K562 (cell line): ENCODE results near the gene REG4. TPM values are rescaled to one million over a fixed set of nuclear protein-coding genes. Genes with fewer than 3 reads are reported as not detected.
A peak's percentile ranks its signal among the peaks of the same experiment; 100 is the strongest.

Experiments
- ATF2 ChIP-seq: sonication (generic); formaldehyde crosslinking; IDR thresholded peaks from 2 replicates; pipeline ENCODE4 v1.8.1; 2022; ENCODE audit warnings: missing genetic modification reagents
- BHLHE40 ChIP-seq: IDR thresholded peaks from 2 replicates; pipeline ENCODE4 v1.6.1; 2011; ENCODE audit warnings: low read length, improper control_type of control experiment
- BRD4 ChIP-seq: fragments of 200-600 bp; sonication (generic); IDR thresholded peaks from 2 replicates; pipeline ENCODE4 v1.6.1; 2017; ENCODE audit warnings: inconsistent platforms
- CSDE1 ChIP-seq, 2 experiments: fragments of 450-650 bp; IDR thresholded peaks; 2 replicates each; pipeline ENCODE4 v1.6.1; 2016; ENCODE audit warnings: mild to moderate bottlenecking in 1 of 2
- FUS ChIP-seq: fragments of 200-400 bp; formaldehyde crosslinking; optimal IDR thresholded peaks from 2 replicates; pipeline ENCODE3; 2017; ENCODE audit warnings: low read depth, low read length
- HDAC1 ChIP-seq, 2 experiments: fragments of 450-650 bp; IDR thresholded peaks; 2 replicates each; pipeline ENCODE4 v1.6.1; 2016 to 2017; ENCODE audit warnings: inconsistent platforms in 1 of 2, mild to moderate bottlenecking in 1 of 2, moderate library complexity in 1 of 2
- HES1 ChIP-seq: fragments of 450-650 bp; IDR thresholded peaks from 2 replicates; pipeline ENCODE4 v1.6.1; 2016; ENCODE audit warnings: low read depth, mild to moderate bottlenecking, moderate library complexity
- HMG20B ChIP-seq: fragments of 250-450 bp; sonication (Bioruptor Pico); IDR thresholded peaks from 2 replicates; pipeline ENCODE4 v1.5.0; 2021; ENCODE audit warnings: mild to moderate bottlenecking
- HNRNPK ChIP-seq: fragments of 200-400 bp; formaldehyde crosslinking; IDR thresholded peaks from one replicate; pipeline ENCODE4 v1.6.1; 2018; ENCODE audit warnings: mild to moderate bottlenecking, low read depth, low read length; ENCODE audit not compliant: poor library complexity, severe bottlenecking
- HSF4 ChIP-seq: fragments of 250-450 bp; sonication (Bioruptor Pico); IDR thresholded peaks from 2 replicates; pipeline ENCODE4 v2.1.2; 2022; ENCODE audit warnings: mild to moderate bottlenecking, moderate library complexity, borderline replicate concordance
- MAFK ChIP-seq: IDR thresholded peaks from 2 replicates; pipeline ENCODE4 v1.6.1; 2011; ENCODE audit warnings: low read length, improper control_type of control experiment
- MTA3 ChIP-seq: fragments of 450-650 bp; formaldehyde crosslinking; IDR thresholded peaks from 2 replicates; pipeline ENCODE4 v1.6.1; 2017; ENCODE audit warnings: mild to moderate bottlenecking, borderline replicate concordance
- MTF1 ChIP-seq: fragments of 250-450 bp; sonication (Bioruptor Pico); IDR thresholded peaks from 2 replicates; pipeline ENCODE4 v1.9.0; 2021; ENCODE audit warnings: moderate library complexity, mild to moderate bottlenecking, inconsistent platforms, borderline replicate concordance
- NCOR1 ChIP-seq: fragments of 450-650 bp; IDR thresholded peaks from 2 replicates; pipeline ENCODE4 v1.6.1; 2016; ENCODE audit warnings: mild to moderate bottlenecking, moderate library complexity
- NUFIP1 ChIP-seq: fragments of 450-650 bp; IDR thresholded peaks from 2 replicates; pipeline ENCODE4 v1.6.1; 2018; ENCODE audit not compliant: partially characterized antibody
- RB1 ChIP-seq: fragments of 450-650 bp; IDR thresholded peaks from 2 replicates; pipeline ENCODE4 v1.6.1; 2017; ENCODE audit warnings: low read depth, mild to moderate bottlenecking
- SRF ChIP-seq, 2 experiments: fragments of 250-450, 450-650 bp in 1 of 2; sonication (Bioruptor Pico) in 1 of 2; sonication (generic) in 1 of 2; formaldehyde crosslinking; IDR thresholded peaks; 2 replicates each; pipeline versions ENCODE4 v1.5.0 to v1.5.1; 2020 to 2022; ENCODE audit warnings: mild to moderate bottlenecking in 1 of 2, missing genetic modification reagents in 1 of 2
- XRCC4 ChIP-seq: IDR thresholded peaks from one replicate; pipeline ENCODE4 v1.6.1; 2011; ENCODE audit not compliant: insufficient read depth, insufficient read length; ENCODE audit errors: extremely low read depth
- ZBTB12 ChIP-seq: fragments of 250-450 bp; sonication (Bioruptor Pico); IDR thresholded peaks from 2 replicates; pipeline ENCODE4 v1.4.0; 2020
- ZNF644 ChIP-seq: fragments of 200-800 bp; sonication (Bioruptor generic); IDR thresholded peaks from 2 replicates; pipeline ENCODE4 v1.6.1; 2016; ENCODE audit warnings: low read depth, missing genetic modification characterization, missing compliant biosample characterization
- ZNF780A ChIP-seq: fragments of 250-450 bp; sonication (Bioruptor Pico); IDR thresholded peaks from 2 replicates; pipeline ENCODE4 v1.5.0; 2021; ENCODE audit warnings: mild to moderate bottlenecking
- ZNF785 ChIP-seq: fragments of 250-450 bp; sonication (Bioruptor Pico); IDR thresholded peaks from 2 replicates; pipeline ENCODE4 v1.4.0; 2020; ENCODE audit warnings: mild to moderate bottlenecking
- polyA plus RNA-seq, 8 experiments: library from polyadenylated mRNA; depleted of rRNA in 4 of 8; stranded (reverse) in 5 of 8; unstranded in 3 of 8; fragments of >200 nt; fragmentation: Nextera tagmentation in 2 of 8; fragmentation: Illumina TruSeq in 1 of 8; extraction: Ambion mirVana in 2 of 8; extraction: Trizol in 1 of 8; gene quantifications; 2 replicates each; pipeline versions ENCODE4 v1.2.1 to v1.2.3, GENCODE V29; 2011 to 2014; ENCODE audit warnings: inconsistent platforms in 1 of 8, missing spikeins in 1 of 8
- total RNA-seq, 7 experiments: library from RNA; depleted of rRNA in 6 of 7; stranded (reverse); fragments of >200 nt in 6 of 7; fragmentation: Illumina TruSeq in 2 of 7; extraction: Trizol in 2 of 7; gene quantifications; 2 replicates each; pipeline versions ENCODE4 v1.2.1 to v1.2.3, GENCODE V29; 2011 to 2021; ENCODE audit warnings: low replicate concordance in 1 of 7
- TF ChIP-seq, protein P1 (sequence below): IDR thresholded peaks from 3 replicates; pipeline ENCODE4 v1.6.1; 2011; ENCODE audit warnings: borderline replicate concordance, mild to moderate bottlenecking, moderate library complexity; ENCODE audit not compliant: insufficient read length; ENCODE audit errors: extremely low read depth
- TF ChIP-seq, protein P2 (sequence below): fragments of 450-650 bp; conservative IDR thresholded peaks from 2 replicates; pipeline ENCODE4 v1.6.1; 2016; ENCODE audit warnings: missing genetic modification characterization, low read depth, mild to moderate bottlenecking, missing compliant biosample characterization, moderate library complexity

REG4 gene
- total and polyA plus RNA-seq, 9 of the 15 experiments (the other 6 are each of a cell fraction or from before 2014, with no cell fraction given), result not detected

DNA sequence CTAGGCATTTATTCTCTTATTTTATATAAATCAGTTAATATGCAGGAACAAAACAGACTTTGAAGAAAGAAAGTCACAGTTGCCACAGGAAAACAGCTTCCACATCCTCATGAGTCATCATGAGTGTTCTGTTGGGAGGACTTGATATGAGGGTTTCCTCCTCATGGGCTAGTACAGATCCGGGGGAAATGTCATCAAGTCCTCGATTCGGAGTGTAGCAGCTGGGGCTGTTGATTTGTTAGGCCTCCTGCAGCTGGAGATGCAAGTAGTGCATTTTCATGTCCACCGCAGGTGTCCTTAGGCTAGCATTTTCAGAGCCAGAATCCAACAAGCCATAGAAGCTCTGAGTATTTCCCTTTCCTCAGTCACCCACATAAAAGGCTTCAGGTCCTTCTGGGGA, 48.4 kb upstream of the REG4 start (continued):
- no peak for TF ChIP-seq FUS
- no peak for TF ChIP-seq HSF4 (CRISPR knock-in tag)
- no peak for TF ChIP-seq ZNF780A
- no peak for TF ChIP-seq MTA3
- 0 out of 2 replicates have a peak, but pooled peaks have one; percentile 49 for TF ChIP-seq ZNF644
- no peak for TF ChIP-seq RB1
- no peak for TF ChIP-seq HES1
- no peak for TF ChIP-seq CSDE1 (IDR thresholded peaks at IDR 0.05)
- no peak for TF ChIP-seq HNRNPK
- no peak for TF ChIP-seq ZBTB12
- TF ChIP-seq MAFK, result peak; percentile 74
- no peak for TF ChIP-seq BRD4
- no peak for TF ChIP-seq HMG20B (CRISPR knock-in tag)
- no peak for TF ChIP-seq MTF1
- TF ChIP-seq, protein P1, sequence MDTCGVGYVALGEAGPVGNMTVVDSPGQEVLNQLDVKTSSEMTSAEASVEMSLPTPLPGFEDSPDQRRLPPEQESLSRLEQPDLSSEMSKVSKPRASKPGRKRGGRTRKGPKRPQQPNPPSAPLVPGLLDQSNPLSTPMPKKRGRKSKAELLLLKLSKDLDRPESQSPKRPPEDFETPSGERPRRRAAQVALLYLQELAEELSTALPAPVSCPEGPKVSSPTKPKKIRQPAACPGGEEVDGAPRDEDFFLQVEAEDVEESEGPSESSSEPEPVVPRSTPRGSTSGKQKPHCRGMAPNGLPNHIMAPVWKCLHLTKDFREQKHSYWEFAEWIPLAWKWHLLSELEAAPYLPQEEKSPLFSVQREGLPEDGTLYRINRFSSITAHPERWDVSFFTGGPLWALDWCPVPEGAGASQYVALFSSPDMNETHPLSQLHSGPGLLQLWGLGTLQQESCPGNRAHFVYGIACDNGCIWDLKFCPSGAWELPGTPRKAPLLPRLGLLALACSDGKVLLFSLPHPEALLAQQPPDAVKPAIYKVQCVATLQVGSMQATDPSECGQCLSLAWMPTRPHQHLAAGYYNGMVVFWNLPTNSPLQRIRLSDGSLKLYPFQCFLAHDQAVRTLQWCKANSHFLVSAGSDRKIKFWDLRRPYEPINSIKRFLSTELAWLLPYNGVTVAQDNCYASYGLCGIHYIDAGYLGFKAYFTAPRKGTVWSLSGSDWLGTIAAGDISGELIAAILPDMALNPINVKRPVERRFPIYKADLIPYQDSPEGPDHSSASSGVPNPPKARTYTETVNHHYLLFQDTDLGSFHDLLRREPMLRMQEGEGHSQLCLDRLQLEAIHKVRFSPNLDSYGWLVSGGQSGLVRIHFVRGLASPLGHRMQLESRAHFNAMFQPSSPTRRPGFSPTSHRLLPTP, result no peak
- no peak for TF ChIP-seq SRF (CRISPR knock-in tag; IDR thresholded peaks at IDR 0.05)
- TF ChIP-seq, protein P2, sequence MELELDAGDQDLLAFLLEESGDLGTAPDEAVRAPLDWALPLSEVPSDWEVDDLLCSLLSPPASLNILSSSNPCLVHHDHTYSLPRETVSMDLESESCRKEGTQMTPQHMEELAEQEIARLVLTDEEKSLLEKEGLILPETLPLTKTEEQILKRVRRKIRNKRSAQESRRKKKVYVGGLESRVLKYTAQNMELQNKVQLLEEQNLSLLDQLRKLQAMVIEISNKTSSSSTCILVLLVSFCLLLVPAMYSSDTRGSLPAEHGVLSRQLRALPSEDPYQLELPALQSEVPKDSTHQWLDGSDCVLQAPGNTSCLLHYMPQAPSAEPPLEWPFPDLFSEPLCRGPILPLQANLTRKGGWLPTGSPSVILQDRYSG (tag), result no peak
- no peak for TF ChIP-seq ATF2 (CRISPR knock-in tag)
- TF ChIP-seq ZNF785 (CRISPR knock-in tag), result no peak
- no peak for TF ChIP-seq XRCC4
- TF ChIP-seq BHLHE40, result no peak
- no peak for TF ChIP-seq HDAC1 (IDR thresholded peaks at IDR 0.05)
- TF ChIP-seq NUFIP1, result no peak
- TF ChIP-seq NCOR1, result peak; percentile 82
